ENCODE results near the gene FLNB. TPM values are rescaled to one million over a fixed set of nuclear protein-coding genes. Genes with fewer than 3 reads are reported as not detected.
A peak's percentile ranks its signal among the peaks of the same experiment; 100 is the strongest.

Gene FLNB
- total and polyA plus RNA-seq, 3 experiments from 2014 or later: 11.5 to 12.8 (median 12.2) TPM

DNA sequence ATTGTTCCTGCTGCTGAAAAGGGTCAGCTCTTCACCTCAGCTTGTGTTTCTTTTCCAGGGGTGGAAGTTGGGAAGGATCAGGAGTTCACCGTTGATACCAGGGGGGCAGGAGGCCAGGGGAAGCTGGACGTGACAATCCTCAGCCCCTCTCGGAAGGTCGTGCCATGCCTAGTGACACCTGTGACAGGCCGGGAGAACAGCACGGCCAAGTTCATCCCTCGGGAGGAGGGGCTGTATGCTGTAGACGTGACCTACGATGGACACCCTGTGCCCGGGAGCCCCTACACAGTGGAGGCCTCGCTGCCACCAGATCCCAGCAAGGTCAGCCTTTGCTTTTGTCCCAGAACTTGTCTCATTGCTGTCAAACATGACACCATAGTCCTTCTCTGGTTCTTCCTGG, 113.0 kb downstream of the FLNB start:
- Mint-ChIP-seq H3K4me1 (peaks cover 12 to 19% (median 14%) of the 10 kb centered on the region in 3 donors), H3K4me3 (no peak overlapping the region), H3K27ac (no peak overlapping the region), H3K9me3 (no peaks in the 10 kb centered on the region), H3K36me3 (peaks cover 17 to 65% (median 22%) of the 10 kb centered on the region in 3 donors), H3K27me3 (no peaks in the 10 kb centered on the region)
- H3K27me3 ChIP-seq (ENCODE audit: insufficient read depth, low read length, poor library complexity, severe bottlenecking): no peaks in the 10 kb centered on the region
- H3K27ac ChIP-seq (ENCODE audit: low read depth, low read length): no peak overlapping the region
- no peaks in the 10 kb centered on the region for H3K9me3 ChIP-seq (ENCODE audit: low read length)
- ChIA-PET CTCF (no interaction called here), POLR2A (no interaction called here)
- peaks cover 11% of the 10 kb centered on the region for H3K4me1 ChIP-seq (ENCODE audit: insufficient read depth, low read length)
- H3K4me3 ChIP-seq (ENCODE audit: low read length): no peak overlapping the region
- DNase-seq: no peak
- H3K36me3 ChIP-seq (ENCODE audit: insufficient read depth, low read length): peaks cover 17% of the 10 kb centered on the region

GRCh38 chr3:58122936-58123700, 114.9 kb downstream of the FLNB start:
- Histone ChIP-seq H3K4me3 (ENCODE audit: low read length) (no peak overlapping the region), H3K4me1 (ENCODE audit: insufficient read depth, low read length) (no peaks in the 10 kb centered on the region), H3K36me3 (ENCODE audit: insufficient read depth, low read length) (peaks cover 17% of the 10 kb centered on the region), H3K27me3 (ENCODE audit: insufficient read depth, low read length, poor library complexity, severe bottlenecking) (no peaks in the 10 kb centered on the region), H3K9me3 (ENCODE audit: low read length) (no peaks in the 10 kb centered on the region), H3K27ac (ENCODE audit: low read depth, low read length) (no peak overlapping the region)
- POLR2A ChIA-PET: interaction anchor here (0.6 kb wide), 1 partner anchor 38 kb away, joined by 4 read pairs; no protein-coding TSS in a partner anchor
- peak overlapping the region in 1 of 8 donors; percentile 64 for H3K27ac Mint-ChIP-seq
- H3K36me3 Mint-ChIP-seq: peaks cover 25 to 78% (median 30%) of the 10 kb centered on the region in 3 donors
- H3K4me1 Mint-ChIP-seq: peaks cover 0 to 1% (median 0%) of the 10 kb centered on the region in 3 donors
- H3K4me3 Mint-ChIP-seq: no peak overlapping the region
- CTCF ChIA-PET: no interaction called here
- no peaks in the 10 kb centered on the region for H3K9me3 Mint-ChIP-seq
- DNase-seq: no peak
- H3K27me3 Mint-ChIP-seq: no peaks in the 10 kb centered on the region

DNA sequence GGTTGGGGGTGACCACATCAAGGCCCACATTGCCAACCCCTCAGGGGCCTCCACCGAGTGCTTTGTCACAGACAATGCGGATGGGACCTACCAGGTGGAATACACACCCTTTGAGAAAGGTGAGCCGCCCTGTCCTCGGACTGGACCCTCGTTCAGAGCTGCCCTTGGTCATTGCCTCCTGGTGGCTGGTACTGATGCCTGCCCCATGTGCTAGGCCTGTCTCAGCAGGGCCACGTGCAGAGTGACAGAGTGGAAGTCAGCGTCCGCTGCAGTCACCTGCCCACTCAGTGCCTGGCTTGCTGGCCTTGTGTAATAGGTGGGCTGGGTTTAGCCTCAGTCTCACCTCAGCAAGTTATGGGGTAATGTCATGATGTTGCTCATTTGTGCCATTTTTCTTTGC, 116.2 kb downstream of the FLNB start:
- ChIA-PET POLR2A (no interaction called here), CTCF (no interaction called here)
- Mint-ChIP-seq H3K4me3 (no peak overlapping the region), H3K36me3 (peaks cover 24 to 71% (median 24%) of the 10 kb centered on the region in 3 donors), H3K27me3 (peaks cover 0 to 3% of the 10 kb centered on the region in 2 donors), H3K27ac (no peak overlapping the region), H3K4me1 (peaks cover 9 to 13% (median 11%) of the 10 kb centered on the region in 3 donors), H3K9me3 (no peaks in the 10 kb centered on the region)
- H3K27ac ChIP-seq (ENCODE audit: low read depth, low read length): no peak overlapping the region
- H3K4me1 ChIP-seq (ENCODE audit: insufficient read depth, low read length): no peaks in the 10 kb centered on the region
- H3K9me3 ChIP-seq (ENCODE audit: low read length): no peaks in the 10 kb centered on the region
- no peak for DNase-seq
- H3K4me3 ChIP-seq (ENCODE audit: low read length): no peak overlapping the region
- H3K36me3 ChIP-seq (ENCODE audit: insufficient read depth, low read length): peaks cover 17% of the 10 kb centered on the region
- H3K27me3 ChIP-seq (ENCODE audit: insufficient read depth, low read length, poor library complexity, severe bottlenecking): no peaks in the 10 kb centered on the region

GRCh38 chr3:58129041-58129770, 121.0 kb downstream of the FLNB start:
- CTCF ChIA-PET: interaction anchor here (1.1 to 1.7 kb wide), 2 partner anchors 12 to 48 kb away, joined by 4 read pairs; no protein-coding TSS in a partner anchor
- H3K4me1 ChIP-seq (ENCODE audit: insufficient read depth, low read length): no peaks in the 10 kb centered on the region
- H3K36me3 ChIP-seq (ENCODE audit: insufficient read depth, low read length): peaks cover 4% of the 10 kb centered on the region
- POLR2A ChIA-PET: no interaction called here
- DNase-seq: no peak
- Mint-ChIP-seq H3K27me3 (peaks cover 0 to 3% of the 10 kb centered on the region in 2 donors), H3K4me3 (no peak overlapping the region), H3K27ac (peak overlapping the region in 3 of 8 donors; percentile 18 to 76 (median 51)), H3K4me1 (peaks cover 9 to 15% (median 11%) of the 10 kb centered on the region in 3 donors), H3K9me3 (no peaks in the 10 kb centered on the region), H3K36me3 (peaks cover 25 to 52% (median 43%) of the 10 kb centered on the region in 3 donors)
- no peaks in the 10 kb centered on the region for H3K9me3 ChIP-seq (ENCODE audit: low read length)
- no peak overlapping the region for H3K27ac ChIP-seq (ENCODE audit: low read depth, low read length)
- H3K27me3 ChIP-seq (ENCODE audit: insufficient read depth, low read length, poor library complexity, severe bottlenecking): no peaks in the 10 kb centered on the region
- no peak overlapping the region for H3K4me3 ChIP-seq (ENCODE audit: low read length)

DNA sequence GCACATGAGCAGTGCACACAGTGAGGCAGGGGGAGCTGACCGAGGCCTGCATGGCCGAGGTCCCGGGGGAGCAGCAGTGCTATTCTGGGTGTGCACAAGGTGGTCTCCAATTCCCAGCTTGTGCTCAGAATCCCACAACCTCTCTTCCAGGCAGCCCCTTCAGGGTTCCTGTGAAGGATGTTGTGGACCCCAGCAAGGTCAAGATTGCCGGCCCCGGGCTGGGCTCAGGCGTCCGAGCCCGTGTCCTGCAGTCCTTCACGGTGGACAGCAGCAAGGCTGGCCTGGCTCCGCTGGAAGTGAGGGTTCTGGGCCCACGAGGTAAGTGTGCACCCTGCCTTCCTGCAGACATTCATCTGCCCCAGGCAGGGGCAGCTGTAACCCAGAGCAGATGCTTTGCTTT, 122.4 kb downstream of the FLNB start:
- Histone ChIP-seq H3K9me3 (ENCODE audit: low read length) (no peaks in the 10 kb centered on the region), H3K27ac (ENCODE audit: low read depth, low read length) (no peak overlapping the region), H3K27me3 (ENCODE audit: insufficient read depth, low read length, poor library complexity, severe bottlenecking) (no peaks in the 10 kb centered on the region), H3K36me3 (ENCODE audit: insufficient read depth, low read length) (peaks cover 6% of the 10 kb centered on the region), H3K4me3 (ENCODE audit: low read length) (no peak overlapping the region), H3K4me1 (ENCODE audit: insufficient read depth, low read length) (no peaks in the 10 kb centered on the region)
- peaks cover 20 to 48% (median 40%) of the 10 kb centered on the region in 3 donors for H3K36me3 Mint-ChIP-seq
- H3K4me1 Mint-ChIP-seq: peaks cover 9 to 15% (median 11%) of the 10 kb centered on the region in 3 donors
- ChIA-PET CTCF (no interaction called here), POLR2A (no interaction called here)
- no peak overlapping the region for H3K27ac Mint-ChIP-seq
- H3K9me3 Mint-ChIP-seq: no peaks in the 10 kb centered on the region
- no peak overlapping the region for H3K4me3 Mint-ChIP-seq
- no peak for DNase-seq
- H3K27me3 Mint-ChIP-seq: peaks cover 0 to 3% of the 10 kb centered on the region in 2 donors

DNA sequence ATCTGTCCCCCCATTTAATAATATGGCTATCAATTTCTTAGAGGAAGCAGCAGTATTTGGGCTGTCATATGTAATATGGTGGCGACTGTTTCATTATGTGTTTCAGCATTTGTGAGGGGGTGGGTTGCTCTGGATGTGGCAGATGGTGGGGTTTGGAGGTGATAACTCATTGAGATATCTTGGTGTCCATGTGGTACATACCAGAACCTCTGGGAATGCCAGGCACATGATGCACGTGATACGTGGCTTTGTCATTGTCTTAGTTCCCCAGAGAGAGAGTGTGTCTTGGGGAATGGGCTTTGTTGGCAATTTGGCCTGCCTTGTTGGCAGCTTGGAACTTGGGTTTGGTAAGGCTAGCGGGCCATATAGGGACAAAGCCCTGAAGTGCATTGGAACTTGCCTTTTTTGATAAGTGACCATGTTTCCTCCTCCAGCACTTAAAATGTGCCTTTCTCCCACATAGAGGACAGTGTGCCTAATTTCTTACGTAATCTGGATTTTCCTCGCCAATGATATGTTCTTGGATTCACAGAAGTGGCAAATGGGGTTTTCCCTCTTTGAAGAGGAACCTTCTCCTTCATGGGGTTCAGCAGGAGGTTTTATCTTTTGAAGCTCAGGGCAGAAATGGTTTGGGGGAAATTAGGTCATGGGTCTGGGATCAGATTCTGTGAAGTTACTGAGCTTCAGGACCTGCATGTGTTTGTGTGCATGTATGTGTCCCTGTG, 123.0 kb downstream of the FLNB start:
- H3K27me3 Mint-ChIP-seq: peaks cover 0 to 3% of the 10 kb centered on the region in 2 donors

GRCh38 chr3:58132850-58133249, 124.6 kb downstream of the FLNB start:
- Mint-ChIP-seq H3K27me3 (peaks cover 0 to 3% of the 10 kb centered on the region in 2 donors), H3K36me3 (peaks cover 29 to 51% (median 41%) of the 10 kb centered on the region in 3 donors), H3K27ac (peak overlapping the region in 1 of 8 donors; percentile 15), H3K9me3 (no peaks in the 10 kb centered on the region), H3K4me1 (peaks cover 9 to 15% (median 11%) of the 10 kb centered on the region in 3 donors), H3K4me3 (no peak overlapping the region)
- H3K4me3 ChIP-seq (ENCODE audit: low read length): no peak overlapping the region
- no peak overlapping the region for H3K27ac ChIP-seq (ENCODE audit: low read depth, low read length)
- no peaks in the 10 kb centered on the region for H3K4me1 ChIP-seq (ENCODE audit: insufficient read depth, low read length)
- no peaks in the 10 kb centered on the region for H3K9me3 ChIP-seq (ENCODE audit: low read length)
- POLR2A ChIA-PET: no interaction called here
- no peaks in the 10 kb centered on the region for H3K27me3 ChIP-seq (ENCODE audit: insufficient read depth, low read length, poor library complexity, severe bottlenecking)
- CTCF ChIA-PET: no interaction called here
- peaks cover 12% of the 10 kb centered on the region for H3K36me3 ChIP-seq (ENCODE audit: insufficient read depth, low read length)
- DNase-seq: no peak

More for the DNA sequence above, 123.0 kb downstream of the FLNB start:
- Histone ChIP-seq H3K27ac (ENCODE audit: low read depth, low read length) (no peak overlapping the region), H3K4me1 (ENCODE audit: insufficient read depth, low read length) (no peaks in the 10 kb centered on the region), H3K4me3 (ENCODE audit: low read length) (no peak overlapping the region), H3K9me3 (ENCODE audit: low read length) (no peaks in the 10 kb centered on the region), H3K27me3 (ENCODE audit: insufficient read depth, low read length, poor library complexity, severe bottlenecking) (no peaks in the 10 kb centered on the region), H3K36me3 (ENCODE audit: insufficient read depth, low read length) (peaks cover 6% of the 10 kb centered on the region)
- Mint-ChIP-seq H3K4me1 (peaks cover 9 to 15% (median 11%) of the 10 kb centered on the region in 3 donors), H3K27ac (peak overlapping the region in 1 of 8 donors; percentile 48), H3K4me3 (no peak overlapping the region), H3K9me3 (no peaks in the 10 kb centered on the region), H3K36me3 (peaks cover 22 to 50% (median 41%) of the 10 kb centered on the region in 3 donors)
- DNase-seq: no peak
- ChIA-PET POLR2A (no interaction called here), CTCF (no interaction called here)

All from CD8-positive, alpha-beta memory T cell (primary cell).